OCI-LY3 (cell line): Measurements from ENCODE around the gene TMEM132A.

ENCODE experiments used
- EZH2phosphoT487 ChIP-seq: fragments of 200-600 bp; shearing (Covaris generic); IDR thresholded peaks from 2 replicates; pipeline ENCODE4 v1.6.1; 2018; ENCODE audit warnings: antibody characterized with exemption, mixed run types, low read depth
- TF ChIP-seq, protein P1 (sequence below): fragments of 200-600, 300-600 bp; sonication (generic); IDR thresholded peaks from 2 replicates; pipeline ENCODE4 v1.5.1; 2014; ENCODE audit warnings: antibody characterized with exemption, low read length, low read depth

DNA sequence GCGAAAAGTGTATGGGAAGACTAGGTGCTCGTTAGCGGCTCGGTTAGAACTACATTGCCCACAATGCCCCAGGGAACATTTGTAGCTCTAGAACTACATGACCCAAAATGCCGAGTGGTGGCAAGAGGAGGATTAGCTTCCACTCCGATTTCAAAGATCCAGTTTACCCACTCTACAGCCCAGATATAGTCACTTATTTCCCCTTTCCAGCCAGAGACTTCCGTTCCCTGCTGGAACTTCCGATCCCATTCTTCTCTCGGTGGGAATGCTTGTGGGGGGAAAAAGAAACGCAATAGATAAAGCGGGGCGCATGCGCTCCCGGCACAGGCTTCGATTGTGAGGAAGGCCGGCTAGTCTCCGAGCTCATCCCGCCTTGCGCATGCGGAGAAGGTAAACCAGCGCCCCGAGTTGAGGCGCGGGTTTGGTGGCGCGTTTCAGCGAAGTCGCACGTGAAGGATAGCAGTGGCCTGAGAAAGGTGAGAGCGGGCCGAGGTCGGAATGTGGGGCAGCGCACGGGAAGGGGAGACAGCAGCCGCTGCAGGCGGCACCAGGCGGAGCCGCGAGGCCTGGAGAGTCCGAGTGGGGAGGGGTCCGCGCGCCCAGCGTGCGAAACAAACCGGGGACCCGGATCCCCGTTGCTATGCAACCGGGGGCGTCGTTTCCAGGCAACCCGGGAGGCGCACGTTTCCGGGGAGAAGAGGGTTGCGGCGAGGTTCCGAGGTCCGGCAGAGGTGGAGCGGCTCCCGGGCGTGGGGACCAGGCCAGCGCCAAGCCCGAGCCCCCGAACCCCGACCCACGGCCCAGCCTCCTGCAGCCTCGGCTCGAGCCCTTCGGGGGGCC, 10.2 kb upstream of the TMEM132A start, which contains the start of gene TMEM109:
- TF ChIP-seq EZH2phosphoT487 = no peak
- TF ChIP-seq, protein P1, sequence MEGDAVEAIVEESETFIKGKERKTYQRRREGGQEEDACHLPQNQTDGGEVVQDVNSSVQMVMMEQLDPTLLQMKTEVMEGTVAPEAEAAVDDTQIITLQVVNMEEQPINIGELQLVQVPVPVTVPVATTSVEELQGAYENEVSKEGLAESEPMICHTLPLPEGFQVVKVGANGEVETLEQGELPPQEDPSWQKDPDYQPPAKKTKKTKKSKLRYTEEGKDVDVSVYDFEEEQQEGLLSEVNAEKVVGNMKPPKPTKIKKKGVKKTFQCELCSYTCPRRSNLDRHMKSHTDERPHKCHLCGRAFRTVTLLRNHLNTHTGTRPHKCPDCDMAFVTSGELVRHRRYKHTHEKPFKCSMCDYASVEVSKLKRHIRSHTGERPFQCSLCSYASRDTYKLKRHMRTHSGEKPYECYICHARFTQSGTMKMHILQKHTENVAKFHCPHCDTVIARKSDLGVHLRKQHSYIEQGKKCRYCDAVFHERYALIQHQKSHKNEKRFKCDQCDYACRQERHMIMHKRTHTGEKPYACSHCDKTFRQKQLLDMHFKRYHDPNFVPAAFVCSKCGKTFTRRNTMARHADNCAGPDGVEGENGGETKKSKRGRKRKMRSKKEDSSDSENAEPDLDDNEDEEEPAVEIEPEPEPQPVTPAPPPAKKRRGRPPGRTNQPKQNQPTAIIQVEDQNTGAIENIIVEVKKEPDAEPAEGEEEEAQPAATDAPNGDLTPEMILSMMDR = no peak
